Effector memory CD4-positive, alpha-beta T cell (primary cell): ENCODE measurements around the gene TMEM167B.

Experiments
- DNase-seq, 3 donors: peaks; one replicate each; pipeline ENCODE4 v3.0.0-alpha.2; 2020
- H3K27ac ChIP-seq: 2 replicates; pipeline ENCODE4 v1.7.0; 2013; ENCODE audit warnings: mild to moderate bottlenecking, low read length, moderate library complexity; ENCODE audit not compliant: insufficient read depth, poor library complexity, severe bottlenecking
- H3K27me3 ChIP-seq: replicated peaks from 2 replicates; pipeline ENCODE4 v1.7.0; 2013; ENCODE audit warnings: mild to moderate bottlenecking, low read length; ENCODE audit not compliant: insufficient read depth, control insufficient read depth, poor library complexity, severe bottlenecking
- H3K36me3 ChIP-seq: 2 replicates; pipeline ENCODE4 v1.7.0; 2013; ENCODE audit warnings: mild to moderate bottlenecking, low read length, moderate library complexity; ENCODE audit not compliant: control insufficient read depth, insufficient read depth
- H3K4me1 ChIP-seq: 2 replicates; pipeline ENCODE4 v1.7.0; 2013; ENCODE audit warnings: low read length, mild to moderate bottlenecking; ENCODE audit not compliant: control insufficient read depth, insufficient read depth, poor library complexity, severe bottlenecking
- H3K4me3 ChIP-seq: 2 replicates; pipeline ENCODE4 v1.7.0; 2013; ENCODE audit warnings: low read length, low read depth, mild to moderate bottlenecking; ENCODE audit not compliant: insufficient read depth, poor library complexity, severe bottlenecking
- H3K9me3 ChIP-seq: 2 replicates; pipeline ENCODE4 v1.7.0; 2013; ENCODE audit warnings: mild to moderate bottlenecking, low read length, moderate library complexity; ENCODE audit not compliant: control insufficient read depth

TMEM167B gene

DNA sequence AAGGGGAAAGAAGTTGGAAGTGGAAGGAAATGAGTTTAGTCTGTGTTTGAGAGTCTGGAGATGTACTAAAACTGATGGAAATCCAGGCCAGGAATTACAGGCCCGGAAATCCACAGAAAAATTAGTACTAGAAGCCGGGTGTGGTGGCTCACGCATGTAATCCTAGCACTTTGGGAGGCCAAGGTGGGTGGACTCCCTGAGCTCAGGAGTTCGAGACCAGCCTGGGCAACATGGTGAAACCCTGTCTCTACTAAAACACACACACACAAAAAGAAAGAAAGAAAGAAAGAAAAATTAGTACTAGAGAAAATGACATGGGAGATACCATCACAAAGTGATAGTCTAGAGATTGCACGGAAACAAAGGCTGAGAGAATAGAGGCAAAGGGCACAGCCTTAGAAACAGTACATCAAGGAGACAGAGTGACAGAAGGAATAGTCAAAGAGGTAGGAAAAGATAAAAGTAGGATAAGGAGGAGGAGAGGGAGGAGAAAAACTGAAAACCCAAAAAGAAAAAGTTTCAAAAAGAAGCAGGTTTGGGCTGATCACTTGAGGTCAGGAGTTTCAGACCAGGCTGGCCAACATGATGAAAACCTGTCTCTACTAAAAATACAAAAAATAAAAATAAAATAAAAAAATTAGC lies 10.0 kb upstream of the TMEM167B start:
- H3K36me3 ChIP-seq: no peaks in the 10 kb centered on the region
- H3K27me3 ChIP-seq: no peaks in the 10 kb centered on the region
- no peak overlapping the region for H3K27ac ChIP-seq
- H3K4me1 ChIP-seq: no peaks in the 10 kb centered on the region
- no peaks in the 10 kb centered on the region for H3K9me3 ChIP-seq
- DNase-seq: no peak
- H3K4me3 ChIP-seq: no peak overlapping the region

GRCh38 chr1:109083501-109083900 lies 7.1 kb upstream of the TMEM167B start:
- Histone ChIP-seq H3K27ac (no peak overlapping the region), H3K36me3 (no peaks in the 10 kb centered on the region), H3K9me3 (no peaks in the 10 kb centered on the region), H3K4me1 (no peaks in the 10 kb centered on the region), H3K4me3 (no peak overlapping the region), H3K27me3 (no peaks in the 10 kb centered on the region)
- DNase-seq: no peak

DNA sequence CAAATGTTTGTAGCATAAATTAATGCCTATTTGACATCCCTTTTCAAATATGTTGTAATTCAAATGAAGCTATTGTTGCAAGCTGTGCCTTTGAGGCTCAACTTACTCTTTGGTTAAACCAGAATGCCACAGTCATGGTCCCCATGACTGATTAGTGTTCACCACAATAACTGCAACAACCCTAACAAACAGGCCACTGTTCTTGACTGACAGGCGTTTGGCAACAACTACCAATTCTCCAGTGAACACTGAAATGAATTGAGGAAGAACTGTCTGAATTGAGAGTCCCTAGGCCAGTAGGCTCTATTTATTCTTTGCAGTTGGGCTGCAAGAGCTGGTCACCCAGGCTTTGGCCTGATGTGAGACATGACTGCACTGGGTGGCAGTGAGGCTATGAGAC lies 6.6 kb upstream of the TMEM167B start:
- DNase-seq: no peak
- H3K4me1 ChIP-seq: no peaks in the 10 kb centered on the region
- no peaks in the 10 kb centered on the region for H3K9me3 ChIP-seq
- H3K27ac ChIP-seq: no peak overlapping the region
- H3K36me3 ChIP-seq: no peaks in the 10 kb centered on the region
- no peak overlapping the region for H3K4me3 ChIP-seq
- H3K27me3 ChIP-seq: no peaks in the 10 kb centered on the region

- DNase-seq: no peak
- no peaks in the 10 kb centered on the region for H3K36me3 ChIP-seq
- no peak overlapping the region for H3K4me3 ChIP-seq
- no peaks in the 10 kb centered on the region for H3K4me1 ChIP-seq
- no peaks in the 10 kb centered on the region for H3K27me3 ChIP-seq
- H3K27ac ChIP-seq: no peak overlapping the region
- H3K9me3 ChIP-seq: no peaks in the 10 kb centered on the region
These were observed 5.7 kb upstream of the TMEM167B start for GRCh38 chr1:109084563-109085517.

GRCh38 chr1:109089242-109090015 lies 1.1 kb upstream of the TMEM167B start:
- Histone ChIP-seq H3K36me3 (peaks cover 11% of the 10 kb centered on the region), H3K27ac (peak overlapping the region; percentile 91), H3K9me3 (no peaks in the 10 kb centered on the region), H3K27me3 (no peaks in the 10 kb centered on the region), H3K4me3 (peak overlapping the region; percentile 82), H3K4me1 (peaks cover 20% of the 10 kb centered on the region)
- no peak for DNase-seq

DNA sequence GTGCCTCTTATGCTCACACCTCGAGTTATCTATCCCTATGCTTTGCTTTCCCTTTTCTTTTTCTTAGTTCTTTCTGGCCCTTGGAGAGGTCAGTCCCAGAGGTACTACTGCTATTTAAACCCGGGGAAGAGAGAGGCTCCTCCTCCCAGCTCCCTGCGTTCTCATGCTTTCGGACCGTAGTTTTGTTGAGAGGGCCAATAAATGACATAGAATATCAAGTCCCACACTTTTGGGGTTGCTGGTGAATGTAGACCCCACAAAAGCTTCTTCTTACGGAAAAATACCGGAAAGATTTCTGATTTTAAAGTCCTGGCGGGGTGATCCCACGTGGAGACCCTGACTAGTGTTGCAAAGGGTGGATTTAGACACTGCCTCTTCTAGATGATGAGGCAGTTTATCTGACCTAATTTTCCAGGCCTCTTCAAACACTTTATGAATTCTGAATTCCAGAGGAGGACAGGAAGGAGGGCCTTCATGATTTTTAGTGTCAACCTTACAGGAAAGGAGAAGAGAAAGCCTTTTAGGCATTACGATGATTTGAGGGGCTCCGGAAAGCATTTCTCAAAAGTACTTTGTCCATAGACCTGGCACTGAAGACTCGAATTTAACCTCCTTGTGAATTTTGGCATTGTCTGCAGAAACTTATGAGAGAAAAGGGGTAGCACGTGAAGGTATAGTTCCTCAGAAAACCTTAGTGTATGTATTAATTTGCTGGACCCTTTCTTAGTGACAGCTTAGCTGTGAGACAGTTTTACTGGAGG lies 694 bp downstream of the TMEM167B start:
- H3K27me3 ChIP-seq: no peaks in the 10 kb centered on the region
- peaks cover 27% of the 10 kb centered on the region for H3K36me3 ChIP-seq
- peak overlapping the region; percentile 82 for H3K4me3 ChIP-seq
- H3K4me1 ChIP-seq: peaks cover 20% of the 10 kb centered on the region
- DNase-seq: no peak
- H3K9me3 ChIP-seq: no peaks in the 10 kb centered on the region
- peak overlapping the region; percentile 91 for H3K27ac ChIP-seq

- H3K27ac ChIP-seq: peak overlapping the region; percentile 91
- no peaks in the 10 kb centered on the region for H3K27me3 ChIP-seq
- peak overlapping the region; percentile 82 for H3K4me3 ChIP-seq
- no peak for DNase-seq
- no peaks in the 10 kb centered on the region for H3K9me3 ChIP-seq
- H3K36me3 ChIP-seq: peaks cover 27% of the 10 kb centered on the region
- H3K4me1 ChIP-seq: peaks cover 20% of the 10 kb centered on the region
These were observed 1.3 kb downstream of the TMEM167B start for GRCh38 chr1:109091839-109092193.

GRCh38 chr1:109094377-109094803 lies 3.8 kb downstream of the TMEM167B start:
- Histone ChIP-seq H3K27me3 (no peaks in the 10 kb centered on the region), H3K27ac (no peak overlapping the region), H3K4me1 (peaks cover 20% of the 10 kb centered on the region), H3K4me3 (no peak overlapping the region), H3K36me3 (peaks cover 27% of the 10 kb centered on the region), H3K9me3 (no peaks in the 10 kb centered on the region)
- DNase-seq: no peak

DNA sequence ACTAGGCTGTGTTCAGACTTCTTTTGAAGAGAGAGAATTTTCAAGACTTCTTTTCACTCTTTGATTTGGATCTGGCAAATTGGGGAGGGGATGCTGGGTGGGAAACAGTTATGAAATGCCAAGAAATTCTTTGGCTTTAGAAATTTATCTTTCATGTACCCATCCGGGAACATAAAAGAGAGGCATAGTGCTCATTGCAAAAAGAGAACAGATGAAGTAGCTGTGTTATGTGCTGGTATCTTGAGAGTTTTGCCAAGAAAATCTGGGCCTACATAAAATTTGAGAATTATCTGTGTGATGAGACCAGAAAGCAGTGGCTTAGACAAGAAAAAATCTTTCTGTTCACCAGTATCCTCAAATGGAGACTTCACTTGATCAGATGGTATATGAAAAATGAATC lies 4.3 kb downstream of the TMEM167B start:
- peaks cover 27% of the 10 kb centered on the region for H3K36me3 ChIP-seq
- H3K9me3 ChIP-seq: no peaks in the 10 kb centered on the region
- H3K27ac ChIP-seq: no peak overlapping the region
- no peaks in the 10 kb centered on the region for H3K27me3 ChIP-seq
- no peak for DNase-seq
- H3K4me1 ChIP-seq: peaks cover 20% of the 10 kb centered on the region
- no peak overlapping the region for H3K4me3 ChIP-seq
